HepG2 (cell line): ENCODE results near the gene PNKD. TPM values are rescaled to one million over a fixed set of nuclear protein-coding genes. Genes with fewer than 3 reads are reported as not detected.

Source experiments
- ATF7 ChIP-seq, 2 experiments: fragments of 450-650 bp in 1 of 2; sonication (generic) in 1 of 2; formaldehyde crosslinking in 1 of 2; IDR thresholded peaks; 2 replicates each; pipeline versions ENCODE4 v1.4.0 to v1.6.1; 2016 to 2020; ENCODE audit warnings: antibody characterized with exemption in 1 of 2, mild to moderate bottlenecking in 1 of 2, missing genetic modification reagents in 1 of 2
- EEA1 ChIP-seq: sonication (generic); formaldehyde crosslinking; IDR thresholded peaks from 2 replicates; pipeline ENCODE4 v1.5.1; 2020; ENCODE audit warnings: mild to moderate bottlenecking, missing genetic modification reagents, borderline replicate concordance
- HNF1A ChIP-seq, 2 experiments: sonication (generic) in 1 of 2; formaldehyde crosslinking in 1 of 2; IDR thresholded peaks; 2 replicates each; pipeline versions ENCODE4 v1.4.0 to v1.6.1; 2016 to 2020; ENCODE audit warnings: borderline replicate concordance in 1 of 2, low read depth in 1 of 2, mild to moderate bottlenecking in 1 of 2, missing genetic modification reagents in 1 of 2
- HOXA5 ChIP-seq: sonication (generic); formaldehyde crosslinking; IDR thresholded peaks from 2 replicates; pipeline ENCODE4 v1.4.0; 2020; ENCODE audit warnings: missing genetic modification reagents
- IRF9 ChIP-seq: sonication (generic); formaldehyde crosslinking; IDR thresholded peaks from 2 replicates; pipeline ENCODE4 v1.8.0; 2022; ENCODE audit warnings: missing genetic modification reagents, mild to moderate bottlenecking, borderline replicate concordance
- SETDB1 ChIP-seq: sonication (generic); formaldehyde crosslinking; IDR thresholded peaks from 2 replicates; pipeline ENCODE4 v1.5.1; 2020; ENCODE audit warnings: missing genetic modification reagents, mild to moderate bottlenecking, borderline replicate concordance
- SIN3B ChIP-seq: fragments of 150-350 bp; IDR thresholded peaks from 2 replicates; pipeline ENCODE4 v1.6.1; 2014; ENCODE audit warnings: low read length
- ZNF292 ChIP-seq: sonication (generic); formaldehyde crosslinking; IDR thresholded peaks from 2 replicates; pipeline ENCODE4 v1.8.1; 2022; ENCODE audit warnings: mild to moderate bottlenecking, low read depth, missing genetic modification reagents, borderline replicate concordance
- polyA plus RNA-seq, 8 experiments: library from polyadenylated mRNA; depleted of rRNA in 3 of 8; stranded (reverse) in 7 of 8; unstranded in 1 of 8; fragments of >200 nt; fragmentation: Illumina TruSeq in 4 of 8; extraction: Trizol in 4 of 8; gene quantifications; 2 replicates each; pipeline versions ENCODE4 v1.2.1 to v1.2.3, GENCODE V29; 2011 to 2016; ENCODE audit warnings: low read depth in 4 of 8, missing spikeins in 1 of 8, mixed read lengths in 1 of 8; ENCODE audit not compliant: insufficient read depth in 1 of 8
- total RNA-seq, 5 experiments: library from RNA; depleted of rRNA; stranded (reverse); fragments of >200 nt; fragmentation: Illumina TruSeq; extraction: Trizol; gene quantifications; 2 replicates each; pipeline ENCODE4 v1.2.3, GENCODE V29; 2016; ENCODE audit warnings: low read depth in 1 of 5
- TF ChIP-seq, protein P1 (sequence below): IDR thresholded peaks from 2 replicates; pipeline ENCODE4 v1.4.0; 2020; ENCODE audit warnings: mild to moderate bottlenecking, missing genetic modification reagents
- TF ChIP-seq, protein P2 (sequence below), 2 experiments: sonication (generic) in 1 of 2; formaldehyde crosslinking in 1 of 2; IDR thresholded peaks; 2 replicates each; pipeline versions ENCODE4 v1.6.1 to v1.9.0; 2014 to 2022; ENCODE audit warnings: antibody characterized with exemption in 1 of 2, borderline replicate concordance in 1 of 2, inconsistent platforms in 1 of 2, low read depth in 1 of 2, missing genetic modification reagents in 1 of 2

Gene PNKD
- total and polyA plus RNA-seq, 2 of the 13 experiments (the other 11 are each of a cell fraction or from before 2014, with no cell fraction given) = 55.9 to 80.4 TPM

GRCh38 chr2:218286570-218287459 lies 16.5 kb downstream of the PNKD start (continued):
- TF ChIP-seq, protein P1, sequence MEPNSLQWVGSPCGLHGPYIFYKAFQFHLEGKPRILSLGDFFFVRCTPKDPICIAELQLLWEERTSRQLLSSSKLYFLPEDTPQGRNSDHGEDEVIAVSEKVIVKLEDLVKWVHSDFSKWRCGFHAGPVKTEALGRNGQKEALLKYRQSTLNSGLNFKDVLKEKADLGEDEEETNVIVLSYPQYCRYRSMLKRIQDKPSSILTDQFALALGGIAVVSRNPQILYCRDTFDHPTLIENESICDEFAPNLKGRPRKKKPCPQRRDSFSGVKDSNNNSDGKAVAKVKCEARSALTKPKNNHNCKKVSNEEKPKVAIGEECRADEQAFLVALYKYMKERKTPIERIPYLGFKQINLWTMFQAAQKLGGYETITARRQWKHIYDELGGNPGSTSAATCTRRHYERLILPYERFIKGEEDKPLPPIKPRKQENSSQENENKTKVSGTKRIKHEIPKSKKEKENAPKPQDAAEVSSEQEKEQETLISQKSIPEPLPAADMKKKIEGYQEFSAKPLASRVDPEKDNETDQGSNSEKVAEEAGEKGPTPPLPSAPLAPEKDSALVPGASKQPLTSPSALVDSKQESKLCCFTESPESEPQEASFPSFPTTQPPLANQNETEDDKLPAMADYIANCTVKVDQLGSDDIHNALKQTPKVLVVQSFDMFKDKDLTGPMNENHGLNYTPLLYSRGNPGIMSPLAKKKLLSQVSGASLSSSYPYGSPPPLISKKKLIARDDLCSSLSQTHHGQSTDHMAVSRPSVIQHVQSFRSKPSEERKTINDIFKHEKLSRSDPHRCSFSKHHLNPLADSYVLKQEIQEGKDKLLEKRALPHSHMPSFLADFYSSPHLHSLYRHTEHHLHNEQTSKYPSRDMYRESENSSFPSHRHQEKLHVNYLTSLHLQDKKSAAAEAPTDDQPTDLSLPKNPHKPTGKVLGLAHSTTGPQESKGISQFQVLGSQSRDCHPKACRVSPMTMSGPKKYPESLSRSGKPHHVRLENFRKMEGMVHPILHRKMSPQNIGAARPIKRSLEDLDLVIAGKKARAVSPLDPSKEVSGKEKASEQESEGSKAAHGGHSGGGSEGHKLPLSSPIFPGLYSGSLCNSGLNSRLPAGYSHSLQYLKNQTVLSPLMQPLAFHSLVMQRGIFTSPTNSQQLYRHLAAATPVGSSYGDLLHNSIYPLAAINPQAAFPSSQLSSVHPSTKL (CRISPR knock-in tag) = no peak; the same call in 1 of the 2 replicates
- TF ChIP-seq HOXA5 (CRISPR knock-in tag) = no peak
- no peak for TF ChIP-seq ATF7 (IDR thresholded peaks at IDR 0.05)
- 0 out of 2 replicates have a peak, but pooled peaks have one; percentile 14 for TF ChIP-seq ATF7 (CRISPR knock-in tag; IDR thresholded peaks at IDR 0.05)
- no peak for TF ChIP-seq EEA1 (CRISPR knock-in tag)
- TF ChIP-seq SETDB1 = no peak
- TF ChIP-seq IRF9 = 0 out of 2 replicates have a peak, but pooled peaks have one; percentile 10
- TF ChIP-seq HNF1A (IDR thresholded peaks at IDR 0.05; ENCODE audit: low read depth) = no peak
- no peak for TF ChIP-seq HNF1A (CRISPR knock-in tag; IDR thresholded peaks at IDR 0.05; ENCODE audit: borderline replicate concordance)
- TF ChIP-seq SIN3B = no peak
- TF ChIP-seq, protein P2, sequence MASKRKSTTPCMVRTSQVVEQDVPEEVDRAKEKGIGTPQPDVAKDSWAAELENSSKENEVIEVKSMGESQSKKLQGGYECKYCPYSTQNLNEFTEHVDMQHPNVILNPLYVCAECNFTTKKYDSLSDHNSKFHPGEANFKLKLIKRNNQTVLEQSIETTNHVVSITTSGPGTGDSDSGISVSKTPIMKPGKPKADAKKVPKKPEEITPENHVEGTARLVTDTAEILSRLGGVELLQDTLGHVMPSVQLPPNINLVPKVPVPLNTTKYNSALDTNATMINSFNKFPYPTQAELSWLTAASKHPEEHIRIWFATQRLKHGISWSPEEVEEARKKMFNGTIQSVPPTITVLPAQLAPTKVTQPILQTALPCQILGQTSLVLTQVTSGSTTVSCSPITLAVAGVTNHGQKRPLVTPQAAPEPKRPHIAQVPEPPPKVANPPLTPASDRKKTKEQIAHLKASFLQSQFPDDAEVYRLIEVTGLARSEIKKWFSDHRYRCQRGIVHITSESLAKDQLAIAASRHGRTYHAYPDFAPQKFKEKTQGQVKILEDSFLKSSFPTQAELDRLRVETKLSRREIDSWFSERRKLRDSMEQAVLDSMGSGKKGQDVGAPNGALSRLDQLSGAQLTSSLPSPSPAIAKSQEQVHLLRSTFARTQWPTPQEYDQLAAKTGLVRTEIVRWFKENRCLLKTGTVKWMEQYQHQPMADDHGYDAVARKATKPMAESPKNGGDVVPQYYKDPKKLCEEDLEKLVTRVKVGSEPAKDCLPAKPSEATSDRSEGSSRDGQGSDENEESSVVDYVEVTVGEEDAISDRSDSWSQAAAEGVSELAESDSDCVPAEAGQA (IDR thresholded peaks at IDR 0.05; ENCODE audit: low read depth) = no peak
- TF ChIP-seq, protein P2 (CRISPR knock-in tag; IDR thresholded peaks at IDR 0.05; ENCODE audit: borderline replicate concordance) = no peak
- TF ChIP-seq ZNF292 (CRISPR knock-in tag) = no peak
